GM21576 (cell line): ENCODE data around the gene DEDD.

Experiments used
- ATAC-seq: cut with Tn5 transposase; IDR thresholded peaks from one replicate; pipeline ENCODE4 v1.9.1; 2021; ENCODE audit warnings: mild to moderate bottlenecking, moderate library complexity; ENCODE audit not compliant: unreplicated experiment

Gene DEDD

GRCh38 chr1:161077426-161077825 is 55.0 kb downstream of the DEDD start:
- no peak for ATAC-seq

- no peak for ATAC-seq
These were observed 56.1 kb downstream of the DEDD start for GRCh38 chr1:161076410-161076809.

GRCh38 chr1:161074676-161075368 is 57.6 kb downstream of the DEDD start:
- ATAC-seq, result no peak

GRCh38 chr1:161073474-161074121 is 58.9 kb downstream of the DEDD start:
- no peak for ATAC-seq

- ATAC-seq, result no peak
These were observed 59.6 kb downstream of the DEDD start for GRCh38 chr1:161072751-161073449.

- no peak for ATAC-seq
These were observed 60.5 kb downstream of the DEDD start for GRCh38 chr1:161071886-161072371.
